HG03460 (cell line): Measurements from ENCODE around the gene PEX10.

Experiments used
- ATAC-seq: cut with Tn5 transposase; IDR thresholded peaks from one replicate; pipeline ENCODE4 v1.9.1; 2021; ENCODE audit not compliant: unreplicated experiment

The PEX10 gene

DNA sequence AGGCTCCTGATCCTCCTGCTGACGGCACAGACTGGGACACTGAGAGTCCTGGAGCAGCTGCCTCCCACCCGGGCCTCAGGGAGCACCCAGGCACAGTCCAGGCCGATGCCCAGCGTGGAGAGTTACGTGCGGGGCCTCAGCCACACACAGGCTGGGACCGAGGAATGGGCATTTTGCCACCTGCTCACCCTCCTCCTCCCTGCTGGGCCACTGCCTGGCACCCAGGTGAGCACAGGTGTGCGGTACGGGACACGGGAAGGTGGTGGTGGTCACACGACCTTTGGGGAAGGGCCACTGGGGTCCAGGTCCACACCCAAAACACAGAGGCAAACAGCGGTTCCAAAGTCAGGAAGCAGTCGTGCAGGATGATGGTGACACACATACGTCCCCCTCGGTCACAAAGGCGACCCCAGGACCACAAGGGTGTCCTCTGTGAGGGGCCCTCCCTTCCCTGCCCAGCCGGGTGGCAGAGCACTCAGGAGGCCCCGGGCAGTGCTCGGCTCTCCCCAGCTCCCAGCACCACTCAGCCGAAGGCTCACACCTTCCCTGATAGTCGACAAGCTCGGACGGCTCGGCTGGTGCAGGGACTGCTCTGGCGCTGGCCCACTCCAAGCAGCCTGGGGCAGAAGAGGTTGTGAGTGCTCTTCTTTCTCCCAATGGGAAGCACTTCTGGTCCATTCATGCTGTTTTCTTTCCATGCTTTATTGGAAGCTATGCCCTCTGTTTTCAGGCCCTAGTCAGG, 35.3 kb downstream of the PEX10 start:
- ATAC-seq, result no peak

DNA sequence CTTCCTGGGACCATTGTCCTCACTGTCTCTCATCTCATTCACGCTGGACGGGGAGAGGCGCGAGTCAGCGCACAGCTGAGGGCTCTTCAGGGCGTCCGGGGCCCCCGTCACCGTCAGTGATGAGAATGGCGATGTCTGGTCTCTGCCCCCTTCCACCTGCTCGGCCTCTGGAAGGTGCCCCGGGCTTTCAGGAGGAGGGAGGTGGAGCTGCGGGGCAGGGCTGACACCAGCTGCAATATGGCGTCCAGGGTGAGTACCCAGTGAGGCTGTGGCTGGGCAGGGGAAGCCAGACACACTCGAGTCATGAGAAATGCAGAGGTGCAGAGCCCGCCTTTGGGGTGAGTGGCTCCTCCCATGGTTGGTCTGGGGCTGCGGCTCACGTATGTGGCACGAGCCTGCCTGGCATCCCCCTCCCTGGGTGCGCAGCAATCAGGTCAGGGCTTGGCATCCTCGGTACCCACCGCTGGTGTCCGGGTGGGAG, 36.1 kb downstream of the PEX10 start:
- ATAC-seq, result no peak

DNA sequence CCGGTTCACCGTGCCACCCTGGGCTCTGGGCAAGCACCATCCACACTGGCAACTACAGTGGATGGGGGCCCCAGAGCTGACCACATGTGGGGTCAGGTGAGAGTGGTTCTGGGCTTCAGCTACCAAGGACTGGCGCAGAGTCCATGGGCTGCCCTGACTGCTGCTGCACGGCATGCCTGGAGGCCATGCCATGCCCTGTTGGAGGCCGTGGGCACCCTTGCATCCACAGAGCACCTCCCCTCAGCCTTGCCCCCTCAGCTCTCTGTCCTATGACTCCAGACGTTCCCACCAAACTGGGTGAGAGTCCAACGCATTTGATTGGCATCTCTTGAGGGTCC, 36.5 kb downstream of the PEX10 start:
- no peak for ATAC-seq

DNA sequence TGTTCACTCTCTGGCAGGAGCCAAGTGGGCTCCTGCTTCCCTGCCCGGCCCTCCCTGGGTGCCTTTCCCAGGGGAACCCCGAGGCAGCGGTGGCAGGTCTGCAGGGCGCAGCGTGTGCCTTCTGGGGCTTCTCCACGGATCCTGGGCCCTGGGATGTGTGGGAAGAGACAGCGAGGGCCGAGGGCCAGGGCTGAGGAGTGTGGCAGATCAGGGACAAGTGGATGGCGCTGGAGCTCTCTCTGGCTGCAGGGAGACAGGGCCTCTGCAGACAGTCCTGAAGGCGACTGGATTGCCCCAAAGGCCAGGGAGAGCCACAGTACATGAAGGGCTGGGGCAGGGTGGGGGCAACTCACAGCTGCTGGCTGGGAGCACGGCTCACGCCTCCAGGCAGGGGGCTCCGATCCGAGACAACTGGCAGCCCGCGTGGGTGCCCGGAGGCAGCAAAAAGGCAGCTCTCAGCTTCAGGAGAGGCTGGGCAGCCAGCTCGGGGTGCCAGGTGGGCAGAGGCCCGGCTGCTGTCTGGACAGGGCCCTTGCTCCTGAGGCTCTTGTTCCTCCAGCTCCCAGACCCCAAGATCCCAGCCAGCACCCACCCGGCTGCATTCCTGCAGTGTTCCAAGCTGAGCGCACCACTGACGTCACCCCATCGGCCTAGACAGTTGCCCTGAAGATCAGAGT, 37.0 kb downstream of the PEX10 start:
- ATAC-seq, result no peak

DNA sequence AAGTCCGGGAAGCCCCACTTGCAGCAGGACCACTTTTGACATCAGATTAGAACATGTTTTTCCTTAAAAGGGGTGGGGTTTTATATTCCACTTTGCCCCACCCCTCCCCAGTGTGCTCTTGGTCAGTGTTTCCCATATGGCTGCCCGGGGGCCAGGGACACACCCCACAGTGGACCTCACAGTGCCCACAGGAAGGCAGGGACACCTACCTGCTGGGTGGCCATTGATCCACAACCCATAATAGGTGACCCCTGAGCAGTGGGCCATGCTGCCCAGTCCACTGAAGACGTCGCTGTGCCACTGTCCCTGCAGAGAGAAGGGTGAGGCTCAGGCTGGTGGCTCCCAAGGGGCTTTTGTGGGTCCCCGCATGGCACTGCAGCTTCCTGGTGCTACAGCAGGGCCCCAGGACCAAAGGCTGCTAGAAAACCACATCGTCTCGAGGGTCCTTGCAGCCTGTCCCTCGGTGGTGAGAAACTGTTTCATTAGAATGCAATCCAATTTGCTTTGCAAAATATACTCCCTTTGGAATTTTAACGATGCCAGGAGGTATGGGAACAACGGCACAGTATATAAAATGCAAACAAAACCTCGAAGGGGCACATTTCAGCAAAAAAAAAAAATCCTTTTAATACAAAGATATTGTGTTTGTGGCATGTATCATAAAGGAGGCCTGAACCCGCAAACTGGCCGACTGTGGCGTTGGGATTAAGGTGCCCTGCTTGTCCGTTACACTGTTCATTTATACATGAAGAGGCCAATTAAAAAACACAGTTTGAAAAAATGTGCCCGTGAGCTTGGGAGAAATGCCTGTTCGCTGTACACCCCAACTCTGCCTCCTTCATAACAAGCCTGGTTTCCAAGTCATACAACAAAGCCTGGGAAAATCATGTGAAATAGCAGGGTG, 37.9 kb downstream of the PEX10 start:
- no peak for ATAC-seq

DNA sequence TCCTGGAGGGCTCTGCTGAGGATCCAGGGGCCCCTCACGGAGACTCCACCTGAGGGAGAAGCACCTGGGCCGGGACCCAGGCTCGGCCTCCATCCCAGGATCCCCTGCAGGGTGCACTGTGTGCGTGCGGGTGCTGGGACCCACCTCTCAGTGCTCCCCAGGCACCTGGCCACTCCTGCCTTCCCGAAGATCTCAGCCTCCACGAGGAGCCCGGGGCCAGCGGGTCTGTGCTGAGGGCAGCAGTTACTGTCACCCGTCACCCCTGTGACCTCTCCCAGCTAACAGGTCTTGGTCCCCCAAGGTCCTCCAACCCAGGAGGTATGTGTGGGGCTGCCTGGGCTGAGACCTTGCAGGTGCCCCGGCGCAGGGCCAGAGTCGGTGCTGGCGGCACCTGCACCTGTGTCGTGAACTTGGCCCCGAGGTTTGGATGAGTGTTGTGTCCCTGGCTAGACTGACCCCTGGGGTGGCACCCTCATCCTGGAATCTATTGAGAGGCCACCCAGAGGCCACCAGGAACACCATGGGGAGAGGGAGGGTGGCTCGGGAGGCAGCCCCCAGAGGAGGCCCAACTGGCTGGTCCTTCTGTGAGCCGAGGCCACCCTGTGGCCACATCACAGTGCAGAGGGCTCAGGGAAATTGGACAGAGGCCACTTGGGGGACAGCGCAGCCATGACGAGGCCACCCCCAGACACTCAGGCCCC, 38.7 kb downstream of the PEX10 start:
- ATAC-seq, result no peak

DNA sequence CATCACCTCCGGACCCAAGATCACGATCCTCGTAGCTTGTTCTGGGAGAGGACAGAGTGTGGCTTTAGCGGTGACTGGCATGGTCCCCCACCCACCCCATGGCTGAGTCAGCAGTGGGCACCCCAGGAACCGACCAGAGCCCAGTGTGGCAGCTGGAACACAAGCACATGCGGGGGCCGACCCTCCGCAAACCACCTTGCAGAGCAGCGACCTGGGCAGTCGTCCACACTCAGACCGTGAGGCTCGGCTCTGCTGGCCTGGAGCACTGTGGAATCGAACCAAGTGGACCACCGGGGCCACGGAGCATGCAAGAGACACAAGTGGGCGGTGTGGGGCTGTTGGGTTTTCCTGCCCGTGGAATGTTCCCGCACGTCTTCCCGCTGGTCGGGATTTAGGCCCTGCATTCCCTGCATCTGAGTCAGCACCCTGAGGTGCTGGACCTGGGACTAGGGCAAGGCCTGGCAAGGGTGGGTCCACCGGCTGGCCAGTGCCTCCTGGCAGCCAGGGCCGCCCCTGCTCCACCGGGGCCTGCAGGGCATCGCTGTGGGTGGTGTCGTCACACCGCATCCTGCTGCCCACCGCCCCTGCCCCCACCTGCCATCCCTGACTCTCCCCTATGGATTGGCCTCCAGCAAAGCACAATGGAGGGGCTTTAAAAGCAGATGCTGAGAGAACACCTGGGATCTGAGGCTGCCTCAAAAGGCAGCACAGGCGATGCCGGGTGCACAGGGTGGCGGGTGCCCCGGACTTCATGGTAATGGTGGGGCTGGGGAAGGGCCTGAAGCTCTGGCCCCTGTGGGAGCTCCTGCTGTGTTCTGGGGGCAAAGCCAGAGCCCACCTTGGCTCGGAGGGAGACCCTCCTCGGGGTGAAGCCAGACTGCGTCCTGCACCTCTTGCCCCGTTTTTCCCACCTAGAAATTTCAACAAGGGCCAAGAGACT, 39.5 kb downstream of the PEX10 start:
- ATAC-seq, result no peak

DNA sequence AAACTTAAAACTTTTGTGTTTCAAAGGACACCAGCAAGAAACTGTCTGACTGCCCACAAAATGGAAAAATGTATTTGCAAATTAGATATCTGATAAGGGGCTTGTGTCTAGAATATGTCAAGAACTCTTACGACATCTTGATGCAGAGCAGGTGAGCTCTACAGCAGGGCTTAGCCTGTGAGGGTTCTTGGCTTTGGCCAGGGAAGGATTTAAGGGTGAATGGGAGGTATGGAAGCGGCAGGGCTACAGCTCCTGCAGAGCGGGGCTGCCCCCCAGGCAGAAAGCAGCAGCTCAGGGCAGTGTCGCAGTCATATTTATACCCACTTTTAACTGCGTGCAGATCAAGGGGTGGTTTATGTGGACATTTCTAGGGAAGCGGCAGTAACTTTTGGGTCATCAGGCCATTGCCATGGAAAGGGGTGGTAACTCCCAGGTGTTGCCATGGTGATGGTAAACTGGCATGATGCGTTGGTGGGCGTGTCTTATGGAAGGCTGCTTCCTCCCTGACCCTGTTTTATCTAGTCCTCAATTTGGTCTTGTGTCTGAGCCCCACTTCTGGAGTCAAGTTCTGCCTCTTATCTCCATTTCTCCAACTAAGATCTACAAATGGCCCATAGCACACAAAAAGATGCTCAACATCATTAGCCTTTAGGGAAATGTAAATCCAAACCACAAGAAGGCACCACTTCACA, 44.2 kb downstream of the PEX10 start:
- no peak for ATAC-seq

GRCh38 chr1:2363847-2364513, 48.4 kb downstream of the PEX10 start:
- ATAC-seq, result no peak

DNA sequence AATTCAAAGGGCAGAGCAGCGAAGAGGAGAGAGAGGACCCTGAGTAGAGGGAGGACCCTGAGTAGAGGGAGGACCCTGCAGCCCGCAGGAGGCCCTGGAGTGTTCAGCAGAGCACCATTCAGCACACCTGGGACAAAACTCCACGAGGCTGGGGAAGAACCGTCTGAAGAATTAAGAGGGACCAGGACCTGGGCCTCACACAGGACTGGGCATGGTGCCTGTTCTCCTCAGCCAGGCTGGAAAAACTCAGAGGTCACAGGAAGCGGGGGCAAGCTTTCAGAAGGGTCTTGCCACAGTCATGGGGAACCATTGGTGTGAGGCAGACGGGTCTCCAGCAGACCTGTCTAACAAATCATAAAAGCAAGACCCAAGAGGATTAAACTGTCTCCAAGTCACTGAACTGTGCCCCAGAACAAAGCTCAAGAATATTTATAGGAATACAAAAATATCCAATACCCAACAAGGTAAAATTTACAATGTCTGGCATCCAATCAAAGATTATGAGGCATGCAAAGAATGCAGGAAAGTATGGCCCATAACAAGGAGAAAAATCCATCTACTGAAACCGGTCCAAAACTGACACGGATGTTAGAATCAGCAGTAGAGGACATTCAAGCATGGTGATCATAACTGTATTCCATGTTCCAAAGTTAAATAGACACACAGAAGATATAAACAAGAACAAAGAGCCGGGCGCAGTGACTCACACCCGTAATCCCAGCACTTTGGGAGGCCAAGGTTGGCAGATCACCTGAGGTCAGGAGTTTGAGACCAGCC, 51.6 kb downstream of the PEX10 start:
- ATAC-seq, result no peak

GRCh38 chr1:2358651-2359640, 53.4 kb downstream of the PEX10 start:
- ATAC-seq, result no peak

GRCh38 chr1:2358072-2358471, 54.3 kb downstream of the PEX10 start:
- no peak for ATAC-seq

DNA sequence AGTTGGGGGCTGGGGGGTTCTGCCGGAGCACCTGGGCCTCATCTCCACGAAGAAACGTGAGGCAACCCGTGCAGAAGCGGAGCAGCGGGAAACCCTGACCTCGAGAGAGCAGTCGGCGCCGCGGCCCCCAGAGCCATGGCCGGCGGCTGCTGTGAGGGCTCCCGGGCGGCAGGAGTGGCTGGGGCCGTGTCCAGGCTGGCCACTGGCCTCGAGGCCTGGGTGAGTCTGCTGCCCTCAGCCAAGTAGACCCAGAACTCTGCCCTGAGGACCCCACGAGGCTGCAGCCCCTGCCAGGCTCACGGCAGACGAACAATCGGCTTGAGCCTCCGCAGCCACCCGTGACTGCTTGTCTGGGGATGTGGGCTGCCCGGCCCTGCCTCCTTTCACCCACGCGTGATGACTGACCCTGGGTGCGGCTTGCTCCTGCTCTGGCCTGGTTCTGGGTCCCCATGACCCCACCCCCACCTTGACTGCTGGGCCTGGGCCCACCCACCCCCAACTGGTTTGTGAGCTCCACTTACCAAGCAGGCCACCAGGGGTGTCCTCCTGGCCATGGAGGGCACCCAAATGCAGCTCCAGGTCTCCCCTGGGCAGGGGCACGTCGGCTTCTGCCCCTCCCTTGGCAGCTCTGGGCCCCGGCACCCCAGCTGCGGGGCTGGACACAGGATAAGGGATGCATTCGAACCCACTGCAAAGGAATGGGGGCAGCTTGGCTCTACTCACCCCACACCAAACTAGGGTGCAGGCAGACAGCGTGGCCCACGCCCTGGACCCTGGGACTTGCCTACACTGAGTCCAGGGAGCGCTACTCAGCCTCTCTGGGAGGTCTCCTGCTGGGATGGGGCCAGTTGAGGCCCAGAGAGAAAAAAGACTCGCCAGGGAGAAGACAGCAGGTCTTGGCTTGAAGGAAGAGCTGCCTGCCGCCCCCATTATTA, 55.2 kb downstream of the PEX10 start:
- ATAC-seq, result no peak

GRCh38 chr1:2356401-2356800, 56.0 kb downstream of the PEX10 start:
- no peak for ATAC-seq

- ATAC-seq, result no peak
Measured at GRCh38 chr1:2355373-2356261, 56.7 kb downstream of the PEX10 start.
